ENCODE results near the gene SPINK6. TPM values are rescaled to one million over a fixed set of nuclear protein-coding genes. Genes with fewer than 3 reads are reported as not detected.

SPINK6 gene, protein sequence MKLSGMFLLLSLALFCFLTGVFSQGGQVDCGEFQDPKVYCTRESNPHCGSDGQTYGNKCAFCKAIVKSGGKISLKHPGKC
- not detected for polyA plus RNA-seq (2012; ENCODE audit: insufficient read depth, insufficient read length)

DNA sequence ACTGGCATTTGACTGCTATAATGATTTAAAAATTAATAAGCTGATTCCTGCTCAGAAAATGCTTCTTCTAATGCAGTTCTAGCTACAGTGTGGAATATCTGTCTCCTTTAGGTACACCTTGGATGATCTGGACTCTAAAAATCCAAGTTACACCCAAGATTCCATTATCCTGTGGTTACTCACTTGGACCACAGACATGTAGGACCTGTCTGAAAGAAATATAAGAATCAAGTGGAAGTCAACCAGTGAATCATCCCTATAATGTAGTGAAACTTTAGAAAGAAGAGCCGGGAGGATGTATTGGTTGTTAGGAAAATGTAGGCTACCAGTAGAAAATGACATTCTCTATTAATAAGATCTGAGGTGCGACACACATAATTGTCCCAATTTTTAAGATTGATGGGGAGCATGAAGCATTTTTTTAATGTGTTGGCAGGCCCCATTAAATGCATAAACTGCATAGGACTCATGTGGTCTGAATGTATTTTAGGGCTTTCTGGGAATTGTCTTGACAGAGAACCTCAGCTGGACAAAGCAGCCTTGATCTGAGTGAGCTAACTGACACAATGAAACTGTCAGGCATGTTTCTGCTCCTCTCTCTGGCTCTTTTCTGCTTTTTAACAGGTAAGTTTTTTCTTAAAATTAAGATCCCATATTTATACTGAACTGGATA lies at the start of gene SPINK6:
TSS of gene SPINK6 (plus strand) at position 512 of the 673 bp plus-strand sequence. CDS start at position 567, 55 bp downstream.
- no peak for DNase-seq (ENCODE audit: low read depth, low spot score)
- no peak within 1 kb of the TSS for H3K4me3 ChIP-seq (ENCODE audit: low read length)

DNA sequence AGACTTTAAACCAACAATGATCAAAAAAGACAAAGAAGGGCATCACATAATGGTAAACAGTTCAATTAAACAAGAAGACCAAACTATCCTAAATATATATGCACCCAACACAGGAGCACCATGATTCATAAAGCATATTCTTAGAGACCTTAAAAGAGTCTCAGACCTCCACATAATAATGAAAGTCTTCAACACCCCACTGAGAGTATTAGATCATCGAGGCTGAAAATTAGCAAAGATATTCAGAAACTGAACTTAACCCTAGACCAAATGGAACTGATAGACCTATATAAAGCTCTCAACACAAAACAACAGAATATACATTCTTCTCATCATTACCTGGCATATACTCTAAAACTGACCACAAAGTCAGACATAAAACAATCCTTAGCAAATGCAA lies 46.2 kb upstream of the SPINK6 start:
- H3K4me3 ChIP-seq (ENCODE audit: low read length) = no peak overlapping the region
- no peak for DNase-seq (ENCODE audit: low read depth, low spot score)

DNA sequence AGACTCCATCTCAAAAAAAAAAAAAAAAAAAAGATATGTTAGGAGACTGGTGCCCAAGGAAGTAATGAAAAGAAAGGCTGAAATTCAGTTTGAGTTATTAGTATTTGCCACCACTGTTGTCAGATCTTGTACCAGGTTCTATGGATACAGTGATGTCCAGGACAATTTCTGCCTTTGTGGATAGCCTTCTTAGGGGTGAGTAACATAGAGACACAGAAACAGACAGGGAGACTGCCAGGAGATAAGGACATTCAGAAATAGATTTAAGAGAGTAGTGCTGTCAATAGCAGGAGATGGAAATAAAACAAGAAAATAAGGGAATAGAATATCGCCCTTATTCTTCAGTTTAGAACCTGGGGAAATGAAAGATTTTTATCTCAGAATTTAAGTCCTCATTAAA lies 40.8 kb upstream of the SPINK6 start:
- H3K4me3 ChIP-seq (ENCODE audit: low read length) = no peak overlapping the region

DNA sequence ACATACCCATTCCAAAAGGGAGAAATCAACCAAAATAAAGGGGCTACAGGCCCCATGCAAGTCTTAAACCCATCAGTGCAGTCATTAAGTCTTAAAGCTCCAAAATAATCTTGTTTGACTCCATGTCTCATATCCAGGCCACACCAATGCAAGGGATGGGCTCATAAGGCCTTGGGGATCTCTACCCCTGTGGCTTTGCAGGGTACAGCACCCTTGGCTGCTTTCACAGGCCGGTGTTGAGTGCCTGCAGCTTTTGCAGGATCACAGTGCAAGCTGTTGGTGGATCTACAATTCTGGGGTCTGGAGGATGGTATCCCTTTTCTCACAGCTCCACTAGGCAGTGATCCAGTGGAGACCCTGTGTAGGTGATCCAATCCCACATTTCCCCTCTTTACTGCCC lies 39.5 kb upstream of the SPINK6 start:
- no peak for DNase-seq (ENCODE audit: low read depth, low spot score)
- H3K4me3 ChIP-seq (ENCODE audit: low read length) = no peak overlapping the region

More for the DNA sequence above, 40.8 kb upstream of the SPINK6 start:
- no peak for DNase-seq (ENCODE audit: low read depth, low spot score)

DNA sequence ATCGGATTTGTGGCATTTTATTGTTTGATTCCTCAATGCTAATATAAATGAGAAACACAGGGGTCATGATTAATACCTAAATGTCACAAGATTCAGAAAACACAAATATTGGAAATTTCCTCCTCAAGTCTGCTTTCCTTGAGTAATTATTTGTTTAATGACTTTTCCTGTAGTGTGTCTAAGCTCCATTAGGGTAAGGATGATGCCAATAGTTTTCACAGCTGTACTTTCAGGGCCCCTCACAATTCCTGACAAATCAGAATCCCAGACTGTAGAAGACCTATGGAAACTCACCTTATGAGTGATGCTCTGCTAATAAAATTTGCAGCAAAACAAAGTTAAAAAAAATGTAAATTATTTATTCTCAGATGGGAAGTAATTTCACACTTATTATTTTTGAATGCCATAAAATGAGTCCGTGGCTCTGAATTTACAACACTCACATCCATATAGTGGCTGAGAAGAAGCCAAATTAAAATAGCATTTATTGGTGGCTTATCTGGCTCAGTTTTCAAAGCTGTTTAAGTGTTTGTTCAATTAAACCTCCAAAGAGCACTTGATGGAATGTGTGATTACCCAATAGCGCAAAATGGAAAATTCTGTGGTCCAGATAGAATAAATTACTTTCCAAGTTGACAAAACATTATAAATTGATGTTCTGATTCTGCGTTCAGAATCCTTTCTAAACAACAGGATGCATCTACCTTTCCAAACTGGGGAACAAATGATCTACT lies 36.1 kb upstream of the SPINK6 start:
- DNase-seq (ENCODE audit: low read depth, low spot score) = no peak

DNA sequence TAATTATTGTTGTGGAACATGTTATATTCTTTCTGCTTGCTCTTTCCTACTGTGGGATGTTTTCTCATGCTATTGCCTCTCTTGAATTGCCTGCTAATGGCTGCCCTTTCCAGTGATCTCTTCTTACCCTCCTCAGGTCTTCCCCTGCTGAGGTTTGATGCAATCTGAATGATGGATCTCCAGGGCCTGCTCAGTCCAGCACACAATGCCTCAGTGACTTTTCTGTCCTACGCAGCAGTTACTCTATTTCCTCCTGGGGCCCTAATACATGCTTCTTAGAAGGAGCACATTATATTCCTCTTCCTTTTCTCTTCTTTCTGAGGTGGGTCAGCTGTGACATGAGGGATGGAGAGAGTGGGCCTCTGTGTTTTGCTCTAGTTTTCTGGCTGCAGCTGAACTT lies 34.6 kb upstream of the SPINK6 start, which contains the start of gene SPINK14:
TSS of gene SPINK14 (plus strand) at position 301 of the 400 bp plus-strand sequence. CDS start 1,187 bp downstream, outside the sequence.
- no peak within 1 kb of the TSS for H3K4me3 ChIP-seq (ENCODE audit: low read length)
- DNase-seq (ENCODE audit: low read depth, low spot score) = no peak

More for the DNA sequence above, 36.1 kb upstream of the SPINK6 start:
- no peak overlapping the region for H3K4me3 ChIP-seq (ENCODE audit: low read length)

DNA sequence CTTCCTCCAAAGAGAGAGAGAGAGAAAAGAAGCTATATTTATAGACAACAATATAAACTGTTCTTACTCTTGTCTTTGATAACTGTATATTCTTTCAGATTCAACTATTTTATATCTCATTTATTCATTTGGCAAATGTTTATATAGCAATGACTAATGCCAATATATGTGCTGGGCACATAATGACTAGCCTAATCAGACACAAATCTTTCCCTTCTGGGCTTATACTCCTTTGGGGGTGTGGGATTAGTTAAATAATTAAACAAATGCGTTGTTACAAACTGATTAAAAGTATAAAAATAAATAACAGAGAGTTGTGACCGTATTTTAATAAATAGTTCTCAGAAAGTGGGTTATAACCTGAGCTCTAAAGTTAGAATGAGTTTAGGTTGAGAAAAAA lies 30.5 kb upstream of the SPINK6 start:
- no peak overlapping the region for H3K4me3 ChIP-seq (ENCODE audit: low read length)
- DNase-seq (ENCODE audit: low read depth, low spot score) = no peak

DNA sequence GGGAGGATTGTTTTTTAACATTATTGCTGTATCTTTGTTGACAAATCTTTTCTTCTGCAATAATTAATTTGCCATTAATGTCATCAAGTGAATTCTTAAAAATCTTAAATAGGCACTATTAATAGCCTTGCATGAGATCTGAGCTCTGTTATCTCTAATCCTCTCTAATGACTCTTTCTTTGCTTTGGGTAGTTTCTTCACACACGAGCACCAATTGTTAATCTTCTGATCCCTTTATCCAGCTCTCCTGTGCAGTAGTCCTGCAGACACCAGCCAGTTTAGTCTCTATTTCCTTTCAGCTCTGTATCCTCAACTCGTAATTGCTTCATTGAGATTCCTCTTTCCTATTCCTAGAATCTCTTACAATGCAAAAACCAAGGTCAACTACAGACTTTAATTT lies 26.4 kb upstream of the SPINK6 start:
- no peak overlapping the region for H3K4me3 ChIP-seq (ENCODE audit: low read length)
- no peak for DNase-seq (ENCODE audit: low read depth, low spot score)

DNA sequence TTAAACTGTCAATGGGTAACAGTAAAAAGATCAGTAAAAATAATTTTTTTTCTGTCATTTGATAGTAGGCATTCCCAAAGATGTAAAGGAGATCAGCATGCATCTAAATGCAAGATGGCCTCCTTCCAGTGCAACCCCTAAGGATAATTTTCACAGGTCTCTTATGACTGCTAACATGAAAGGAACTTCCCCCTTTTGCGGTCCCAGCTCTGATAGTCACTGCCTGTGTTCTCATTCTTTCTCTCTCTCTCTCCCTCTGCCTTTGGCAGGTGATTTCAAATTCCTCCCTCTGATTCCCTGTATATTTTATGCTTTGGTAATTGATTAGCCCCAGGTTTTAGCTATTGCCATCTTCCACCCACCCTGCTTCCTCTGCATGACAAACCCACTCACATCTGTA lies 25.6 kb upstream of the SPINK6 start:
- DNase-seq (ENCODE audit: low read depth, low spot score) = no peak
- H3K4me3 ChIP-seq (ENCODE audit: low read length) = no peak overlapping the region

DNA sequence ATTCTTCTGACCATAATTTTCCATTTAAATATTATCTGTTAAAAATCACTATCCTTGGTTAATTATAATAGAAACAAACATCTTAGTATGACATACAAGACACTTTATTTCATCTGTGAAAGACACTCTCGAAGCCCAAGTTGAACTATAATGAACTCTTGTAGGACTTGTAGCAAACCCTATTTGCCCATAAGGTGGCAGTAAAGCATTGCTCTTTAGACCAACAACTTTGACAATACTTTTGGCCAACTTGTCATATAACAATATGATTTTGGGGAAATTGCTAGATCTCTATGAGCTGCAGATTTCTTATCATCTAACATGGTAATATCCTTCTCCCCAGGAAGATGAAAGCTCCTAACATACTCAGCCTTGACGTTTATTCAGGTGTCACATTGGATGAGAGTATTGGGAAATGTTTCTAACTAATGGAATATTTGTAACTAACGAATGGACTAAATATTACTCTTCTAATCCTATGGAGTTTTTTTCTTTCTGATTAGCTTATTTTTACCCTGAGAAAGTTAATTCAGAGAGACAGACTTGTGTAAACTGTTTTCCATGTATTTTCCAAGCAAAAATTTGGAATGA lies 23.5 kb upstream of the SPINK6 start:
- H3K4me3 ChIP-seq (ENCODE audit: low read length) = no peak overlapping the region
- DNase-seq (ENCODE audit: low read depth, low spot score) = peak; percentile 57

DNA sequence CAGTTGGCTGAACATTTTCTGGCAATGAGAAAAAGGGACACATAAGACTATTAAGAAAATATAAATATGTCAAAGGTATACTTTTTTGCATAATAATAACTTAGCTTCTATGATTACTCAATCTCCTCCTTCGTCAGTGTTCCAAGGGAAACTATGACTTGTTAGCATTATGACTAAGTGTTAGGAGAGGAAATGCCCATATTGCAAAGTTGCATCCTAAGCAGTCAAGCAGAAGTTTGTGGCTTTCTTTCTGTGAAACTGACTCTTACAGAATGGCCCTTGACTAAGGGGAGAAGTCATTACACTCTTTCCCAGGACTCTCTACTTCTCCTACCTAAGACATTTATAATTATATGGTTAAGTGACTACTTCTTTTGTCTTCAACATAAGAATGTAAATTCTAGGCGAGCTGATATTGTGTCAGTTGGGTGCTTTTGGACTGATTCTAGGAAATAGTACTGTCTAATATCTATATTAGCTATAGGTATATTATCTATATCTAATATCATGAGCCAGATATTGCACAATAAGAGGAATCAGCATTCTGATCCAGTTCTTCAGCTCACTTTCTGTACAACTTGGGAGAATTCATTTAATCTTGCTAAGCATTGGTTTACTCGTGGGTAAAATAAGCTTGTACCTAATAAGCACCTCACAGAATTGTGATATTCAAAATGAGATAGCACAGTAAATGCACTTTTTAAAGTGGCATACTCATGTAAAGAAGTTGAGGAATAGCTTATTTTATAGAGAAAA lies 16.4 kb upstream of the SPINK6 start:
- no peak overlapping the region for H3K4me3 ChIP-seq (ENCODE audit: low read length)
- no peak for DNase-seq (ENCODE audit: low read depth, low spot score)

DNA sequence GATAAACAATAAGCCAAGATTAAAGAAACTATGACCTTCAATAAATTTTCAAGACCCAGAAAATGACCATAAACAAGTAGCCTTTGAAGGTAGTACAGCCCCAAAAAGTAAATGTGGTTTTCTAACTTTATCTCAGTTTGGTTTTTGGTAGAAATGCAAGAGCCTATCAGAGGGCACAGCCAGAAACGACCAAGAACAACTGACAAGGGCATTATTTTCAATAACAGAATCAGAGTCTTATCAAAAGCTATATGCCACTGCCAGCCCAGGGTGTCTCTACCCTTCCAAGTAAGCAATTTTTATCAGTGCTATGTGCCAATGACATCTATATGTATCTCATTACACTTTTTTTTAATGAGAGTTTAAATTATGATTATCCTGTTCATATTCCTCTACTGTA lies 11.8 kb upstream of the SPINK6 start:
- H3K4me3 ChIP-seq (ENCODE audit: low read length) = no peak overlapping the region
- DNase-seq (ENCODE audit: low read depth, low spot score) = no peak

DNA sequence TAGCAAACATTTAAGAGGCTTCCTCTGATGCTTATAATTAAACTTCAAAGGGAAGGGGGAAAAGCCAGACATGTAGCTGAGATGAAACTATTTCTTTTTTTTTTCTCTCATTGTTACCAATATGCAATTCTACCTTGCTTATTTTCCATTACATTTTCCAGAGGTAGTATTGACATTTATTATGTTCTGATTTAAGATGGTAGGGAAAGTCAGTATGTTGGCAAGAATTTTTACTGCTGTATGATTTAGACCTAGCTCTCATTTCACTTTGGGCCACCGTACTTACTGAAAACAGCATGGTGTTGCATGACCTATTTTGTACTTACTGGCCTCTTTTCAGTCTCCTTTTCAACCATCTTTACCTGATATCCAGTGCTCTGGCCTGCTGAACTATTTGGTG lies 9.6 kb upstream of the SPINK6 start:
- no peak for DNase-seq (ENCODE audit: low read depth, low spot score)
- no peak overlapping the region for H3K4me3 ChIP-seq (ENCODE audit: low read length)

DNA sequence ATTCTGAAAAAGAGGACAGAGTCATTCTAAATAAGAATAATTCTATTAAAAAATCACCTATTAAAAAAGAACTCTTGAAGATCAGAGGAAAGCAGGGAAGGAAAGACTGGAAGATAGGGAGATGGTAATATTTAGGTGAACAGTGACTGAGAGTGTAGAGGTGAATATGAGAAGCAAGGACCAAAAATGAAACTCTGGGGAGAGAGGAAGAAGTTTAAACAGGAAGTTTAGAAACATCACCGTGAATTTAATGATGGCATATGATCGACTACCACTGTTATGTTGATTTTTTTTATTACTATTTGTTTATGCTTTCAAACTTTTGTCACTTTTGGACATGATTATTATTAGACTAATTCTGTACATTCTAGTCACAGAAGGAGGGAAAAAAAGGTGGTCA lies 1.7 kb upstream of the SPINK6 start:
- no peak for DNase-seq (ENCODE audit: low read depth, low spot score)
- H3K4me3 ChIP-seq (ENCODE audit: low read length) = no peak overlapping the region

DNA sequence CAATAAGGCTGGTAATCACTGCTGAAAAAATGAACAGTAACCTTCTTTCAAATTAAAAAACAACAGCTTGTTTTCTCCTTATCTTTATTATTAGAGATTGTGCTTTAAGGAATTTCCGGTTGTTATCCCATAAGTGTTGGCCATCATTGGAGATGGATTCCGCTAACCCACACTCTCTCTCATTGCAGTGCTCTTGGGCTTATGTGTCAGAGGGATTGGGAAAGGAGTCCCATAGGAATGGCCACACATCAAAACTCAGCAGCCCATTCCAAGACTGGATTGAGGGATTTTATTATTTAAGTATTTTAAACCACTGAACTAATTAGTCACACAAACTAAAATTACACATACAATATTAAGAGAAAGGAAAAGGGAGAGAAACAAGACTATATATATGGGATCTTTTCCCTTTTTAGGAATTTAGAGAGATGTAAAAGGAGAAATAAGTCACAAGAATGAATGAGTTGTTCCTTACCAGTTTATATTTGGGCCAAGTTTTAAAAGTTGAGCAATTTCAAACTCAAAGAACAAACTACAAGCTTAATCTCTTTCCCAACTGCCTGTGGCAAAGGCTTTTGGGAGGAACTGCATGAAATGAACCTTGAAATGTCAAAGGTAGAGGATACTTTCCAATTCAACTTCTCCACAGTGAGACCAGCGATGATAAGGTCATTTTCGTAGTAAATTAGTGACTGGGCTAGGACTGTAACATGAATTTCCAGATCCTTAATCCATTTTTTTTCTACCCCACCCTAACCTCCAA lies 2.4 kb downstream of the SPINK6 start:
- no peak overlapping the region for H3K4me3 ChIP-seq (ENCODE audit: low read length)
- no peak for DNase-seq (ENCODE audit: low read depth, low spot score)

DNA sequence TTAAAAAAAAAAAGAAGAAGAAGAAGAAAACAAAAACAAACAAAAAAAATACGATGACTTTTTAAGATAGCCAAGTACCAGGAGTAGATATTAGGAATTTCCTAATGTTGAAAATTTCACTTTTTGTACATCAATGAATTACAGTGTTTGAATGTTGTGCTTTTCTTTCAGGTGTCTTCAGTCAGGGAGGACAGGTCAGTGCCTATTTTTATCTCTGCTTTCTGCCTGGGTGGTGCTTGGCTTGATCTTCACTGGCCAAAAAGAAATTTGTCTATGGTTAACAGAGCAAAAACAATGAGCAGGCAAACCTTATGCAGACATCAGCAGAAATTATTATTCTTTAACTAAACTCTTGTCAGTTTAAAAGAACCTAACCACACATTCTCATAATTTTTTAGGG lies 3.0 kb downstream of the SPINK6 start:
- H3K4me3 ChIP-seq (ENCODE audit: low read length) = no peak overlapping the region
- DNase-seq (ENCODE audit: low read depth, low spot score) = no peak

DNA sequence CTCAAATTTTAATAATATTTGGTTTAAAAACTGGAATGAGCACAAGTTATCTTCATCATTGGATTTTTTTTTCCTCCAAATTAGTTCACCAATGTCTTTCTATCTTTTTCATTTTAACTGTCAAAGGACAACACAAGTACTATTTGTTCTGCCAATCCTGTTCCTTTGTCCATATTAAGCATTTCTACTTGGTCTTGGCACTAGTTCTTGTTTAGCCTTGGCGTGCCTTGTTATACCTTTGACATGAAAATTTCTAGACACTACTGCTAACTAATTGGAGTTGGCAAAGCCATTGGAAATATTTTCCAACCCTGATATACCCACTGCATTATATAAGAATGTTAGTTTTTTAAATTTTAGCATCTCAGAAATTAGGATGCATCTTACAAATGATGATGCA lies 3.8 kb downstream of the SPINK6 start:
- H3K4me3 ChIP-seq (ENCODE audit: low read length) = no peak overlapping the region
- DNase-seq (ENCODE audit: low read depth, low spot score) = no peak

DNA sequence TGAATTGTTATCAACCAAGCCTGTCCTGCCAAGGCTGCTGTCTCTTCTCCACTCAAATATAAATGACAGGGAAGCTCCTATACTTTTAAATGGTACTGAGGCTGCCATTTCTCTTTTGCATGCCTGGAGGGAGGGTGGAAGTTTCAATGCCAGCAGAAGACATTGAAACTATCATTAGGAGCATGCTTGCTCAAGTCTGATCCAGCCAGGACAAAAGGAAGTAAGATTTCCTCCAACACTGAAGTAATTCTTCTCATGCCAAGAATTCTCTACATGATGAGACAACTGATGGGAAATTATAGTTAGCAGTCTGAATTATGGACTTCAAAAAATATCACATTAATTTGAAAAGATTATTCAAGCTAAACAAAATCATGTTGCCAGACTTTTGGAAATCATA lies 5.4 kb downstream of the SPINK6 start:
- DNase-seq (ENCODE audit: low read depth, low spot score) = no peak
- no peak overlapping the region for H3K4me3 ChIP-seq (ENCODE audit: low read length)
